GM12891 (cell line): ENCODE data around the gene OSM.

ENCODE experiments used
- DNase-seq: peaks from one replicate; pipeline ENCODE4 v3.0.0; 2011; ENCODE audit warnings: low spot score; ENCODE audit not compliant: insufficient read length
- FAIRE-seq: peaks from 2 replicates; lab custom pipeline; 2011; peaks lifted over from hg19 to GRCh38; lab: Jason Lieb, UNC
- PAX5 ChIP-seq: IDR thresholded peaks from 2 replicates; pipeline ENCODE4 v1.6.1; 2011; ENCODE audit warnings: low read length, moderate library complexity, mild to moderate bottlenecking; ENCODE audit not compliant: insufficient read depth, severe bottlenecking
- POLR2A ChIP-seq: IDR thresholded peaks from 2 replicates; pipeline ENCODE4 v1.6.1; 2011; ENCODE audit warnings: low read depth, low read length, control low read depth
- POLR2AphosphoS5 ChIP-seq: IDR thresholded peaks from 2 replicates; pipeline ENCODE4 v1.6.1; 2011; ENCODE audit warnings: low read depth, low read length, control low read depth
- POU2F2 ChIP-seq: IDR thresholded peaks from 2 replicates; pipeline ENCODE4 v1.6.1; 2011; ENCODE audit warnings: low read depth, mild to moderate bottlenecking, control low read depth, low read length, moderate library complexity
- SPI1 ChIP-seq: IDR thresholded peaks from 2 replicates; pipeline ENCODE4 v1.6.1; 2011; ENCODE audit warnings: low read depth, low read length, control low read depth
- TAF1 ChIP-seq: IDR thresholded peaks from 2 replicates; pipeline ENCODE4 v1.6.1; 2011; ENCODE audit warnings: low read depth, low read length, control low read depth

The OSM gene

DNA sequence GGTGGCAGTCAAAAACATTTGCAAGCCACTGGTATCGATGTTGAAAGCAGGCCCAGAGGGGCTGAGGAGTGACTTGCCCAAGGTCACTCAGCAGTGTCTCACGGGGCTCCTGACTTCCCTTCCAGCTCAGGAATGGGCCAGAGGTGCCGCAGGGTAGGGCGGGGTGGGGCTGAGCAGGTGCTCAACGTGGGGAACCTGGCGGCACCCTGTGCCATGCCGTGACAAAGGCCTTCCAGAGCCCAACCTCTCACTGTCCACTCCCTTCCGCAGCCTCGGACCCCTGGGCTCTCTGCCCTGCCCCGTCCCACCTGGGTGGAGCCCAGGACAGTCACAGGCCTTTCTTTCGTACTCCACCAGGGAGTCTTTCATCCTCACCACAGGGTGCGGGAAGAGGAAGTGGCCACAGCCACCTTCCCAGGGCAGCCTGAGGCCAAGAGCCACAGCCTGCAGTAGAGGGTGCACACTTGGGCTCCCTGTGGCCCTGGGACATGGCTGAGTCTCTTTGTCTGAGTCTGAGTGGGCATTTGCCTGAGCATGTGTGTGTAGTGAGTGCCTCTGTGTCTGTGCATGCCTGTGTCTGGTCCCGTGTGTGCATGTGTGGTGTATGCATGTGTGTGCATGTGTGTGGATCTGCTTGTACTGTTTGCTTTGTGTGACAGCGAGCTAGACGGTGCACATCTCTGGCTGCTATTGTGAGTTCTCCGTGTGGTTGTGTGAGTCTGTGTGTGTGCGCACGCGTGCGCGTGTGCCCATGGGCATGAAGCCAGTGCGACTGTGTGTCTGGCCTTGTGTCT lies 14.0 kb downstream of the OSM start:
- no peak for DNase-seq
- FAIRE-seq: peak; percentile 79
- TF ChIP-seq POLR2A (no peak), POU2F2 (no peak), PAX5 (no peak), SPI1 (peak; percentile 46; the same call in 1 of the 2 replicates), TAF1 (no peak), POLR2AphosphoS5 (no peak)

DNA sequence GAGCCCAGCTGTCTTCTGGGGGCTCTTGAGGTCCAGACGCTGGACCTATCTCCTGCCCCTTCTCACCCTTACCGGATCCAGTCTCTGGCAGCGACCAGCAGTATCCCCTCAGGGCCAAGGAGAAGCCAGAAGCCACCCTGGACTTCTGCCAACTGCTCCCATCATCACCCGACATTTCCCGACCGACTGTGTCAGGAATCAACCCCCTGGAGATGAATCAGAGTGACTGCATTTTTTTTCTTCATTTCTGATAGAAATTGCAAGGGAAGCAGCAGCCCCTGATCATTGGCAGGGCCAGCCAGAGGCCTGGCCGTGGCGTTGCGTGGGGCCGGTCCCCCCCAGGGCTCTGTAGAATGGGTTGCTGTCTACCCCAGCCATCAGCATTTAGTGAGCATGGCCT lies 14.9 kb downstream of the OSM start:
- FAIRE-seq (no peak), DNase-seq (no peak)
- TF ChIP-seq TAF1: no peak
- TF ChIP-seq POLR2A: no peak
- TF ChIP-seq SPI1: no peak
- no peak for TF ChIP-seq POLR2AphosphoS5
- no peak for TF ChIP-seq PAX5
- TF ChIP-seq POU2F2: no peak

DNA sequence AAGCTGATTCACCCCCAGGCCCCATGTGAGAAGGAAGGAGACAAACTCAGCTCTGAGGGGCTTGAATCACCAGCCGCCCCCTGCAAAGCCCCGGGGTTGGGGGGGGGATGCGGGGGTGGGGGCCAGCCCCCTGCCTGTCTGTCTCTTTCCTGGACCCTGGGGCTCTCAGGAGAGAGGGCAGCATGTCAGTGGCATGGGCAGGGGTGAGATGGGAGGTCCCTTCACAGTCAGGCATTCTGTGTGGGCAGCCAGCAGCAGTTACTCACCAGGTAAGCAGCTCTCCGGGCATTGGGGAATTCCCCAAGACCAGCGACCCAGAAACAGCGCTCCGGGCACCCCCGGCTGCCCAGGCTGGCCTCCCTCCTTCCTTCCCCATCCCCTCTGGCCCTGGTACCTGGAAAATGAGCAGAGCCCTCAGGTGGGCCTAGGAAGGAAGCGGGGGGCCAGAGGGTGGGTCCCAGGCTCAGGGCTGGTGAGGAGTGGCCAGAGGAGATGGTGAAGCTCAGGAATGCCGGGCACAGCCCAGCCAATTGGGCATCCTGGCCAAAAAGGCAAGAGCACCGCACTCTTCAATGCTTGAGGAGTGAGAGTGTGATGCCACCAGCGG lies 15.9 kb downstream of the OSM start:
- FAIRE-seq (no peak), DNase-seq (no peak)
- TF ChIP-seq PAX5: no peak
- no peak for TF ChIP-seq POLR2A
- TF ChIP-seq POU2F2: no peak
- TF ChIP-seq POLR2AphosphoS5: no peak
- TF ChIP-seq SPI1: no peak
- TF ChIP-seq TAF1: no peak

DNA sequence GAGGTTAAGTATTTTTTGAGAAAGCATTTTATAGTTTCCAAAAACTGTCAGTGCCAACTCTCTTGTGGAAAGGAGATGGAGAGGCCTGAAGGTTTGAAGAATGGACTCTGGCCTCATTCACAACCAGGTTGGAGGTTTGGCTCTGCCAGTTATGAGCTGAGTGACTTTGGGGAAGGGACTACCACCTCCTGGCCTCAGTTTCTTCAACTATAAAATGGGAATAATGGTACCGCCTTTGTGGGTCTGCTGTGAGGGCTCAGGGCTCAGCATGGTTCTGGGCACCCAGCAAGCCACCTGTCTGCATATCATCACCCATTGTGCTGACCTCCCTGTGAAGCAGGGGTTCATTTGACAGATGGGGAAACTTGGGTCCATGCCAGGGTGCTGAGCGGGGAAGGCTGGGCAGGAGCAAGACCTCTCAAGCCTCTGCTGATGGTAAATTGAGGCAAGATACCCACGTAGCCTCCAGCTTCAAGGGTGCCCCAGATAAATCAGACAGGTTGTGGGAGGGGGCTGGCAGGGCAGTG lies 16.5 kb downstream of the OSM start:
- FAIRE-seq (no peak), DNase-seq (no peak)
- no peak for TF ChIP-seq SPI1
- no peak for TF ChIP-seq TAF1
- no peak for TF ChIP-seq PAX5
- no peak for TF ChIP-seq POLR2AphosphoS5
- no peak for TF ChIP-seq POLR2A
- TF ChIP-seq POU2F2: no peak

DNA sequence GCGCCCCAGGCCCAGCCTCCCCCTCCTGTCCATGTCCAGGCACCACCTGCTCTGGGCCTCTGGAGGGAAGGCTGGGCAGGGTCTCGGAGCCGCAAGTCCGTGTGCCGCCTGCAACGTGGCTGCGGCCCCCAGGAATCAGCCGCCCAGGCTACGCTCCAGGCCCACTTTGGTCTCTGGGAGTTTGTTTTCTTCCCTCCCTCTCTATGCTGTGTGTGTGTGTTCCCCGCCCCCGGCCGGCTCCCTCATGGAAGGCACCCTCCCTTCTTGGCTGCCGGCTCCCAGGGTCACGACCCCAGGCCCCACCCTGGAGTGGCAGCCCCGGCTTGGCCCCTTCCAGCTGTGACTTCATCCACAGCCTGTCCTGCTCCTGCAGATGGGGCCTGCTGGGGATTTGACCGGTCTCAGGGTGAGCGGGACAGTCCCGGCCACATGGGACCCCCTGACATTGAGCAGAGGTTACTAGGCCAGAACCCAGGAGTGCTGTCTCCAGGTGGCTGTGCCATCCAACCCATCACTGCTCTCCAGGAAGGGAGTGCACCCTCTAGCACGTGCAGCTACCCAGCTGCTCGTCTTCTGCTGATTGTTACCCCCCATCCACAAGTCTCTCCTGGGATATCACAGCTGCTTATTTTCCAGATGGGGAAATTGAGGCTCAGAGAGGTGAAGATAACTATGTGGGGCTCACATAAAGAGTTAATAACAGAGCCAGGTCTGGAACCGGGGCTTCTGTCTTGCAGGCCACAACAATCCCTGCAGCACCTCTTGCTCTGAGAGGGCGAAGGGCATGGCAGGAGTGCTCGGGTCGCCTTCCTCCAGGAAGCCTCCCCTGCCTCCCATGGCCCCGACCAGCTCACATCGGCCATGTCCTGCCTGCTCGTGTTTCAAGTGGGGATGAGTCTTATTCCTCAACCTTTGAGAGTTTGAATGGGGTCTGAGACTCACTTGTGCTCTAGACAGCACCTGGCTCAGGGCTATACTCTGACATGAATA lies 17.3 kb downstream of the OSM start:
- DNase-seq: no peak
- no peak for FAIRE-seq
- TF ChIP-seq PAX5: no peak
- TF ChIP-seq TAF1: no peak
- TF ChIP-seq POU2F2: no peak
- TF ChIP-seq POLR2A: no peak
- no peak for TF ChIP-seq POLR2AphosphoS5

DNA sequence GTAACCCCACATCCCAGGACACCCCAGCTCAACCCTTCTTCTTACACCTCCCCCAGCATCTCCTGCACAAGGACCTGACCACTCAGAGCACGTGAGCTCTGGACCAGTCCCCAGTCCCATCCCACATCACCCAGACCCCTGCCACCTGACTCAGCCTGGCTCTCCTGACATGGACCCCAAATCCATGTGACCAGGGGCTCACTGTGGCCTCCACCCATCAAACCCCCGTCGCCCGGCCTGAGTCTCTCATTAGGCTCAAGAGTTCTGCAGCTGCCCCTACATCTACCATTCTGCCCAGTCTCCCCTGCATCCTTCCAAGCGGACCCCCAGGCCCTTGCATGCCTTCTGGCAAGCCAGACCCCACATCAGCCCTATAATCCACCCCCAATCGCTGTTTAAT lies 18.2 kb downstream of the OSM start:
- no peak for TF ChIP-seq PAX5
- no peak for TF ChIP-seq POLR2AphosphoS5
- no peak for TF ChIP-seq SPI1
- no peak for TF ChIP-seq POLR2A
- TF ChIP-seq POU2F2: no peak
- TF ChIP-seq TAF1: no peak
- DNase-seq (no peak), FAIRE-seq (no peak)

DNA sequence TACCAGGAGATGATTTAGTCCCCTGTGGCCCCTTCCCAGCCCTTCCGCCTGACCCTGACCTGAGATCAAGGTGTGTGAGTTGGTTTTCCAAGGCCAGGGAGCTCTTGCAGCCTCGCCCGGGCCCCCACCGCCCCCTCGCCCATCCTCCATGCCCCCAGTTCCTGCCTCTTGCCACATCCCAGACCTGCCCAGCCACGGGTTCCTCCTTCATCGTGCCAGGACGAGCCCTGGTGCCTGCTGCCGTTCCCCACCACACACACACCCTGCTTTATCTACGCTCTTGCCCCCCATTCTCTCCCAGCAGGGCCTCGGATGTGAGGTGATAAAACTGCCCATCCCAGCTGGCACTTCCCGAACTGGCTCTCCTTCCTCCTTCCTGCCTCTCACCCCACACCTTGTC lies 18.7 kb downstream of the OSM start:
- FAIRE-seq (no peak), DNase-seq (no peak)
- no peak for TF ChIP-seq PAX5
- no peak for TF ChIP-seq POLR2A
- no peak for TF ChIP-seq POLR2AphosphoS5
- no peak for TF ChIP-seq SPI1
- no peak for TF ChIP-seq TAF1
- no peak for TF ChIP-seq POU2F2

DNA sequence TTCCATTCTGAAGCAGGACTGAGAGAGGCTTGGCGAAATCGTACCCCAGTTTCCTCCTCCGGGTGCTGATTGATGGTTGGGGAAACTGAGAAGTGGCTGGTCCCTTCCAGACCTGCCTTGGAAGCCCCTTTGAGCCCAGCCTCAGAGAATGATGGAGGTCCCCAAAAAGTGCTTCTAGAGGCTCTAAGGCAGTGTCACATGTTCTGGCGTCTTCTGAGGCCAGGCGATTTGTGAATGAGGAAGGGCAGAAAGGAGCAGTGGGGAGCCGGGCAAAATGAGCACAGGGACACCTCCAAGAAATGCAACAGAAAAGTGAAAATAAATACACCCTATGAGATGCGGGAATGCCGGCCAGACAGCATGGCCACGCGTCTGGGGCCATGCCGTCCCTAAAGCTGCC lies 19.1 kb downstream of the OSM start:
- DNase-seq: no peak
- no peak for FAIRE-seq
- TF ChIP-seq TAF1 (no peak), POLR2A (no peak), POLR2AphosphoS5 (no peak), SPI1 (no peak), PAX5 (no peak), POU2F2 (no peak)

DNA sequence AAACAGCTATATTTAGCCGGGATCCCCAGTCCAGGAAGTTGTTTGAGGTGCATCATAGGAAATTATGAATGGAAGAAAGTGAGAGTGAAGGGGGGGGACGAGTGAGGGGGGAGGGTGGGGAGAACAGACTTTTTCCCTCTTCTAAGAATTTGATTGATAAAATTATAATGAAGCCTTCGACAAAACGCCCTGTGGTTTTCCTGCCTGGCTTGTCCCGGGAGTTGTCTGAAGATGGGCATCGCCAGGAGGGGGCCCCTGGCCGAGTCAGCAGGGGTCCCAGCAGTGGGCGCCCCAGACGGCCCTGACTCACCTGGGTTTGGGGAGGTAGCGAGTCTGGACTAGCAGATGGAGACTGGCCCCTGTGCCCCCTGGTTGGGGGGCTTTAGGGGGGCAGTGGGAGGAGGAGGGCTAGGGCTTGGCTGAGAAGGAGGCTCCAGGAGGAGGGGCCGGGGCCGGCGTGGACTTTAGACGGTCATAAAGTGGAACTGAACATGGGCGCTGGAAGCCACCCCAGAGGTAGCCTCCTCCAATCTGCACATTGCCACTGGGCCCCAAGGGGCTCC lies 19.8 kb downstream of the OSM start:
- TF ChIP-seq SPI1 (no peak), TAF1 (no peak), POLR2A (no peak), POLR2AphosphoS5 (no peak), POU2F2 (no peak), PAX5 (no peak)
- DNase-seq (no peak), FAIRE-seq (no peak)
